Measurements from ENCODE around the gene FOXD3.

- TF ChIP-seq ZNF274 (IDR thresholded peaks at IDR 0.05; ENCODE audit: low read depth, low read length) (no peak), YY1 (IDR thresholded peaks at IDR 0.05; ENCODE audit: insufficient read depth, insufficient read length) (no peak)
These were observed 5.2 kb downstream of the FOXD3 start for GRCh38 chr1:63327417-63328054.
